ENCODE measurements around the gene MYO3B. TPM values are rescaled to one million over a fixed set of nuclear protein-coding genes. Genes with fewer than 3 reads are reported as not detected.

MYO3B gene
- total RNA-seq, 1 donor from 2014 or later, result not detected

DNA sequence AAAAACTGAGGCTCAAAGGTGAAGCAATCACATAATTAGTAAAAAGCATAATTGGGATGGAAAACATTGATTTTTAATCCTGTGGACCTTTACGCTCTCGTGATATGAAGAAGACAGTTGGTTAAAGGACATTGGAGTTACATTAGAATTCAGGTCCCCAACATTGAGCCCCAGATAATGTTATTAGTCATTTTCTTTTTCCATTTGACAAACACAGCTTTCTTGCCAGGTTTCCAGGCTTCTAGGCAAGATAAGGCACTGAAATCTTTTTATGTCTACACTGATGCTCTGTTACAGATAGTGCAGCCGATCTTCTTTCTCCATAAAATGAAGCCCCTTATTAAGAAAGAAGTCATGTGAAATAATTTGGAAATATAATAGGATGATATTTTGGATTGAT lies 38.5 kb downstream of the MYO3B start:
- H3K27ac Mint-ChIP-seq, result no peak overlapping the region
- H3K36me3 Mint-ChIP-seq (ENCODE audit: insufficient read depth), result no peaks in the 10 kb centered on the region
- DNase-seq (ENCODE audit: low spot score, unreplicated experiment), result no peak
- peaks cover 20% of the 10 kb centered on the region for H3K4me1 Mint-ChIP-seq (ENCODE audit: low read depth)
- no peak overlapping the region for H3K4me3 Mint-ChIP-seq (ENCODE audit: low read depth)
- no peaks in the 10 kb centered on the region for H3K9me3 Mint-ChIP-seq (ENCODE audit: low read depth)
- TF ChIP-seq, protein P1, sequence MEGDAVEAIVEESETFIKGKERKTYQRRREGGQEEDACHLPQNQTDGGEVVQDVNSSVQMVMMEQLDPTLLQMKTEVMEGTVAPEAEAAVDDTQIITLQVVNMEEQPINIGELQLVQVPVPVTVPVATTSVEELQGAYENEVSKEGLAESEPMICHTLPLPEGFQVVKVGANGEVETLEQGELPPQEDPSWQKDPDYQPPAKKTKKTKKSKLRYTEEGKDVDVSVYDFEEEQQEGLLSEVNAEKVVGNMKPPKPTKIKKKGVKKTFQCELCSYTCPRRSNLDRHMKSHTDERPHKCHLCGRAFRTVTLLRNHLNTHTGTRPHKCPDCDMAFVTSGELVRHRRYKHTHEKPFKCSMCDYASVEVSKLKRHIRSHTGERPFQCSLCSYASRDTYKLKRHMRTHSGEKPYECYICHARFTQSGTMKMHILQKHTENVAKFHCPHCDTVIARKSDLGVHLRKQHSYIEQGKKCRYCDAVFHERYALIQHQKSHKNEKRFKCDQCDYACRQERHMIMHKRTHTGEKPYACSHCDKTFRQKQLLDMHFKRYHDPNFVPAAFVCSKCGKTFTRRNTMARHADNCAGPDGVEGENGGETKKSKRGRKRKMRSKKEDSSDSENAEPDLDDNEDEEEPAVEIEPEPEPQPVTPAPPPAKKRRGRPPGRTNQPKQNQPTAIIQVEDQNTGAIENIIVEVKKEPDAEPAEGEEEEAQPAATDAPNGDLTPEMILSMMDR (IDR thresholded peaks at IDR 0.05; ENCODE audit: unreplicated experiment), result no peak
- H3K27me3 Mint-ChIP-seq, result no peaks in the 10 kb centered on the region

DNA sequence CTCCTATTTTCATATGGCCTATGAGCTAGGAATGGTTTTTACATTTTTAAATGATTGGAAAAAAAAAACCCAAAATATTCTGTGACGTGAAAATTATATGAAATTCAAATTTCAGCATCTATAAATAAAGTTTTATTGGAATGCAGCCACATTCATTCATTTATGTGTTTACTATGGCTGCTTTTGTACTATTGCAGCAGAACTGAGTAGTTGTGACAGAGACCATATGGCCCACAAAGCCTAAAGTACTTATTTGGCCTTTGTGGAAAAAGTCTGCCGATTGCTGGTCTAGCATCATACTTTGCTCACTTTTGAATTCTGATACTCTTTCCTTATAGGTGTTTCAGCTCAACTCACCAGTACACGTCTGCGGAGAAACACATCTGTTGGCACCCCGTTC lies 39.0 kb downstream of the MYO3B start:
- DNase-seq (ENCODE audit: low spot score, unreplicated experiment), result no peak
- Mint-ChIP-seq H3K27me3 (no peaks in the 10 kb centered on the region), H3K36me3 (ENCODE audit: insufficient read depth) (no peaks in the 10 kb centered on the region), H3K4me1 (ENCODE audit: low read depth) (peaks cover 20% of the 10 kb centered on the region), H3K4me3 (ENCODE audit: low read depth) (no peak overlapping the region), H3K27ac (no peak overlapping the region), H3K9me3 (ENCODE audit: low read depth) (no peaks in the 10 kb centered on the region)
- TF ChIP-seq, protein P1 (IDR thresholded peaks at IDR 0.05; ENCODE audit: unreplicated experiment), result no peak

DNA sequence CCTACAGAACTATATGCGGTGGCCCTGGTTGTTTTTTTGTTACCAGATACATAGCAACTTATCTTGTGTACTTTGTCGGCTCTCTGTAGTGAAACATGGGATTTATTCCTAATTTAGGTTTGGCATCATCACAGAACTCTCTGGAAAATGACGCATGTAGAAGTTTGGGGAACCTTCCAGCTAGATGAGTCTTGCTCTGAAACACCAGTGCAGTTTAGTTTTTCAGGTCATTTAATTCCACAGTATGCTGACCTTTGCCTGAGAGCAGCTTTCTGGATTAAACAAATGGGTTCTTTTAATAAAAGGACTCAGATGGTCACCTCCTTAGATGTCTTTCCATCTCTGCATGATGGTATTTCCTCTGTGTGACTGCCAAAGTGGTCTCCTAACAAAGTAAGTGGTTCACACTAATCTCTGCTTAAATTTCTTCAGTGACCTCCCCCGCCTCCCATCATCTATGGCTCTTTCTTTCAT lies 39.9 kb downstream of the MYO3B start:
- Mint-ChIP-seq H3K4me1 (ENCODE audit: low read depth) (peaks cover 22% of the 10 kb centered on the region), H3K9me3 (ENCODE audit: low read depth) (no peaks in the 10 kb centered on the region), H3K36me3 (ENCODE audit: insufficient read depth) (no peaks in the 10 kb centered on the region)

GRCh38 chr2:170218456-170218855 lies 40.5 kb downstream of the MYO3B start:
- H3K9me3 Mint-ChIP-seq (ENCODE audit: low read depth), result no peaks in the 10 kb centered on the region
- H3K4me1 Mint-ChIP-seq (ENCODE audit: low read depth), result peaks cover 19% of the 10 kb centered on the region
- DNase-seq (ENCODE audit: low spot score, unreplicated experiment), result no peak
- no peaks in the 10 kb centered on the region for H3K27me3 Mint-ChIP-seq
- H3K36me3 Mint-ChIP-seq (ENCODE audit: insufficient read depth), result no peaks in the 10 kb centered on the region
- H3K27ac Mint-ChIP-seq, result no peak overlapping the region
- TF ChIP-seq, protein P1 (IDR thresholded peaks at IDR 0.05; ENCODE audit: unreplicated experiment), result no peak
- H3K4me3 Mint-ChIP-seq (ENCODE audit: low read depth), result no peak overlapping the region

More for the DNA sequence above, 39.9 kb downstream of the MYO3B start:
- no peak for DNase-seq (ENCODE audit: low spot score, unreplicated experiment)
- TF ChIP-seq, protein P1 (IDR thresholded peaks at IDR 0.05; ENCODE audit: unreplicated experiment), result no peak
- no peak overlapping the region for H3K4me3 Mint-ChIP-seq (ENCODE audit: low read depth)
- no peaks in the 10 kb centered on the region for H3K27me3 Mint-ChIP-seq
- H3K27ac Mint-ChIP-seq, result no peak overlapping the region

GRCh38 chr2:170218931-170219330 lies 41.0 kb downstream of the MYO3B start:
- DNase-seq (ENCODE audit: low spot score, unreplicated experiment), result no peak
- TF ChIP-seq, protein P1 (IDR thresholded peaks at IDR 0.05; ENCODE audit: unreplicated experiment), result no peak
- Mint-ChIP-seq H3K4me3 (ENCODE audit: low read depth) (no peak overlapping the region), H3K27ac (no peak overlapping the region), H3K36me3 (ENCODE audit: insufficient read depth) (no peaks in the 10 kb centered on the region), H3K9me3 (ENCODE audit: low read depth) (no peaks in the 10 kb centered on the region), H3K4me1 (ENCODE audit: low read depth) (peaks cover 18% of the 10 kb centered on the region), H3K27me3 (no peaks in the 10 kb centered on the region)

All from progenitor cell of endocrine pancreas (in vitro differentiated cells).